Activated CD8-positive, alpha-beta T cell treated with anti-CD3 and anti-CD28 coated beads, Interleukin-2, amount 10 ng/mL, durations not matched to agents 7 days and 5 days (primary cell): Measurements from ENCODE around the gene LGMN. TPM values are rescaled to one million over a fixed set of nuclear protein-coding genes. Genes with fewer than 3 reads are reported as not detected.
"Not testable (repeated sequence)": the region's sequence is repeated elsewhere in the genome, so short reads cannot be mapped to it uniquely, and the experiment has no call there.

ENCODE experiments used
- ATAC-seq: fragments of 150-1000 bp; cut with Tn5 transposase; one replicate; pipeline ENCODE4 v1.10.0; 2021; ENCODE audit warnings: moderate library complexity
- CTCF ChIA-PET: fragments of 350-600 bp; sonication (Branson Sonifier 250); formaldehyde crosslinking; loops from one replicate; lab custom pipeline; 2021; ENCODE audit warnings: antibody characterized with exemption; lab: Charles Lee
- POLR2A ChIA-PET: fragments of 350-600 bp; sonication (Branson Sonifier 250); formaldehyde crosslinking; loops from one replicate; lab custom pipeline; 2021; ENCODE audit warnings: antibody characterized with exemption; lab: Charles Lee
- DNase-seq: peaks from one replicate; pipeline ENCODE4 v3.0.0-alpha.2; 2020
- H3K27ac Mint-ChIP-seq: one replicate; pipeline ENCODE4 v1.8.0; 2021; ENCODE audit warnings: mild to moderate bottlenecking, mixed read lengths
- H3K27me3 Mint-ChIP-seq: one replicate; pipeline ENCODE4 v1.8.0; 2021; ENCODE audit warnings: low read depth, mixed read lengths
- H3K36me3 Mint-ChIP-seq: one replicate; pipeline ENCODE4 v1.8.0; 2021; ENCODE audit warnings: low read depth, mixed read lengths
- H3K4me1 Mint-ChIP-seq: one replicate; pipeline ENCODE4 v1.8.0; 2021; ENCODE audit warnings: low read depth, mixed read lengths
- H3K4me3 Mint-ChIP-seq: one replicate; pipeline ENCODE4 v1.8.0; 2021; ENCODE audit warnings: mild to moderate bottlenecking, mixed read lengths
- H3K9me3 Mint-ChIP-seq: one replicate; pipeline ENCODE4 v1.8.0; 2022; ENCODE audit warnings: mixed read lengths; ENCODE audit not compliant: insufficient read depth
- total RNA-seq, 2 experiments: library from RNA; stranded (reverse); gene quantifications; one replicate each; pipeline ENCODE4 v1.2.3, GENCODE V29; 2021

The LGMN gene
- total RNA-seq, 2 experiments from 2014 or later = 0.73 to 0.76 TPM

- CTCF ChIA-PET = interaction anchor here (0.6 to 2.6 kb wide), 21 partner anchors 8 to 548 kb away, joined by 3 to 13 read pairs (median 4); no protein-coding TSS in a partner anchor
- POLR2A ChIA-PET = interaction anchor here (0.6 kb wide), 1 partner anchor 403 kb away, joined by 3 read pairs; no protein-coding TSS in a partner anchor
- no peak overlapping the region for H3K4me3 Mint-ChIP-seq
Observed at GRCh38 chr14:92680781-92681650, 67.4 kb downstream of the LGMN start.

GRCh38 chr14:92680330-92680729, 68.1 kb downstream of the LGMN start:
- Mint-ChIP-seq H3K36me3 (peaks cover 67% of the 10 kb centered on the region), H3K27ac (peak overlapping the region; percentile 34), H3K4me1 (peaks cover 44% of the 10 kb centered on the region)
- H3K27me3 Mint-ChIP-seq, DNase-seq, ATAC-seq, H3K4me3 Mint-ChIP-seq, H3K9me3 Mint-ChIP-seq: not testable (repeated sequence)
- ChIA-PET CTCF (interaction anchor here (0.8 to 2.6 kb wide), 15 partner anchors 10 to 548 kb away, joined by 3 to 13 read pairs (median 4); no protein-coding TSS in a partner anchor), POLR2A (interaction anchor here (0.6 kb wide), 1 partner anchor 402 kb away, joined by 3 read pairs; no protein-coding TSS in a partner anchor)

More at GRCh38 chr14:92680781-92681650, 67.4 kb downstream of the LGMN start:
- no peaks in the 10 kb centered on the region for H3K9me3 Mint-ChIP-seq
- peaks cover 37% of the 10 kb centered on the region for H3K4me1 Mint-ChIP-seq
- peak overlapping the region; percentile 72 for H3K27ac Mint-ChIP-seq
- peak; percentile 77 for DNase-seq
- peak; percentile 69 for ATAC-seq
- no peaks in the 10 kb centered on the region for H3K27me3 Mint-ChIP-seq
- H3K36me3 Mint-ChIP-seq = peaks cover 66% of the 10 kb centered on the region

DNA sequence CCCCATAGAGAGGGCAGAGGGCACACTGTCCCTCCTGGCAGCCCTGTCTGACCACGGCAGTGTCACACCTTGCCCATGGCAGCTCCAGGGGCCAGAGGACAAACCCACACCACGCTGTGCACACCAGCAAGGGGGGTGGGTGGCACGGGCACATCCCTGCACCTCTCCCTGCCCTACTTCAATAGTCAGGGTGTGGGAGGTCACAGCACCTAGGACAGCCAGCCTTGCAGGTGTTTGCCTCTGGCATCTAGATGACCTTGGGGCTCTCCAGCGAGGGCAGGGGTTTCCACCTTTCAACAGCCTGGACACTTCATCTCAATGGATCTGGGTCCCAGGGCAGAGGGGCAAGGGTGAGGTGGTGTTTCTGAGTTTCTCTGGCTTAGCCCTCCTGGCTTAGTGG, 69.2 kb downstream of the LGMN start:
- Mint-ChIP-seq H3K4me1 (peaks cover 52% of the 10 kb centered on the region), H3K27ac (no peak overlapping the region), H3K36me3 (peaks cover 74% of the 10 kb centered on the region), H3K27me3 (no peaks in the 10 kb centered on the region), H3K9me3 (no peaks in the 10 kb centered on the region), H3K4me3 (no peak overlapping the region)
- POLR2A ChIA-PET = no interaction called here
- CTCF ChIA-PET = interaction anchor here (0.6 to 2.3 kb wide), 3 partner anchors 25 to 89 kb away, joined by 3 to 8 read pairs (median 5); no protein-coding TSS in a partner anchor
- DNase-seq (no peak), ATAC-seq (no peak)

DNA sequence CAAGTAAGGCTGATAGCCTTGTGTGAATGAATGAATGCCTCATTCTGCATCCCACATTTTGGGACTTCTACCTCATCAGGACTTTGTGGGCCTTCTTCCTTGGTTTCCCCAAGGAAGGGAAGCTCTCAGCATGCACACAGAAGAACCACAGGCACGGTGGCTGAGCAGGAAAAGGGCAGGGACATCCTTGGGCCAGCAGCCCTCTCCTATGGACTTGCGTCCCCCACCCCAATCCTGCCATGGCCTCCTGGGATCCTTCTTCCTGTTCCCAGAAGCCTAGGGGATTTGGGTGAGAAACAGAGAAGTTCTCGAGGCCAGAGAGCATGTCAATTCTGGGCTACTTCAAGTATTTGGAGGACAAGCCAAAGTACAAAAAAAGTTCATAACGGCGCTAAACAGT, 69.7 kb downstream of the LGMN start:
- DNase-seq (no peak), ATAC-seq (no peak)
- Mint-ChIP-seq H3K27ac (no peak overlapping the region), H3K9me3 (no peaks in the 10 kb centered on the region), H3K27me3 (no peaks in the 10 kb centered on the region), H3K4me1 (peaks cover 57% of the 10 kb centered on the region), H3K4me3 (no peak overlapping the region), H3K36me3 (peaks cover 78% of the 10 kb centered on the region)
- ChIA-PET POLR2A (no interaction called here), CTCF (interaction anchor here (2.3 kb wide), 1 partner anchor 65 kb away, joined by 8 read pairs; no protein-coding TSS in a partner anchor)

- DNase-seq = no peak
- Mint-ChIP-seq H3K4me3 (no peak overlapping the region), H3K36me3 (peaks cover 82% of the 10 kb centered on the region), H3K9me3 (no peaks in the 10 kb centered on the region), H3K27me3 (no peaks in the 10 kb centered on the region), H3K4me1 (peaks cover 59% of the 10 kb centered on the region), H3K27ac (no peak overlapping the region)
- no peak for ATAC-seq
- CTCF ChIA-PET = no interaction called here
- POLR2A ChIA-PET = no interaction called here
Observed at GRCh38 chr14:92677955-92678354, 70.5 kb downstream of the LGMN start.

GRCh38 chr14:92677087-92677668, 71.2 kb downstream of the LGMN start:
- Mint-ChIP-seq H3K27ac (peak overlapping the region; percentile 69), H3K4me1 (peaks cover 64% of the 10 kb centered on the region), H3K9me3 (no peaks in the 10 kb centered on the region), H3K4me3 (no peak overlapping the region), H3K36me3 (peaks cover 83% of the 10 kb centered on the region), H3K27me3 (no peaks in the 10 kb centered on the region)
- DNase-seq = peak; percentile 70
- peak; percentile 72 for ATAC-seq
- ChIA-PET CTCF (interaction anchor here (0.7 to 1.2 kb wide), 4 partner anchors 9 to 109 kb away, joined by 3 to 6 read pairs (median 4); no protein-coding TSS in a partner anchor), POLR2A (interaction anchor here (0.7 to 1.5 kb wide), 2 partner anchors 23 to 91 kb away, joined by 4 to 5 read pairs; no protein-coding TSS in a partner anchor)

DNA sequence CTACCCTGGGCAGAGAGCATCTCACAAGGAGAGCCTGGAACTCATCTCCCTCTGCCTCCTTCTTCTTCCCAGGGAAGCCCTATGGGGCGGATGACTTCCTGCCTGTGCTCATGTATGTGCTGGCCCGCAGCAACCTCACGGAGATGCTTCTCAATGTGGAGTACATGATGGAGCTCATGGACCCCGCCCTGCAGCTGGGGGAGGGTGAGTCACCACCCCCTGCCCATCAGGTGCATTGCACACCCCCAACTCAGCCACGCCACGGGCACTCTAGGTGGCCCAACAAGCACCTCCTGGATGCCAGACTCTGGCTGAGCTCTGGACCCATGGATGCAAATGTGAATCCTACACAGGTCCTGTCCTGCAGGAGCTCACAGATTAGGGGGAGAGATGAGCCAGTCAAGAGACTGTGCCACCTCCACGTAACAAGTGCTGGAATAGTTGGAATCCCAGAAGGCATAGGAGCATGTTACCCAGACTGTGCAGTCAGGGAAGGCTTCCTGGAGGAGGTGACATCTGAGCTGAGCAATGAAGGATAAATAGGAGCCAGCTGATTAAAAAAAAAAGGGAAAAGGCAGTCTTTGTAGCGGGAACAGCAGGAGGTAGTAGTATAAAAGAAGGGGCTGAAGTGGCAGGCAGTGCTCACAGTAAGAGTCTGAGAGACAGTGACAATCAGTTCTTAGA, 71.9 kb downstream of the LGMN start:
- no peak for ATAC-seq
- Mint-ChIP-seq H3K27ac (peak overlapping the region; percentile 69), H3K36me3 (peaks cover 81% of the 10 kb centered on the region), H3K27me3 (no peaks in the 10 kb centered on the region), H3K4me3 (no peak overlapping the region), H3K4me1 (peaks cover 63% of the 10 kb centered on the region), H3K9me3 (no peaks in the 10 kb centered on the region)
- DNase-seq = no peak
- ChIA-PET CTCF (interaction anchor here (0.7 to 1.2 kb wide), 4 partner anchors 10 to 108 kb away, joined by 3 to 6 read pairs (median 4); no protein-coding TSS in a partner anchor), POLR2A (interaction anchor here (0.7 to 1.5 kb wide), 2 partner anchors 23 to 91 kb away, joined by 4 to 5 read pairs; no protein-coding TSS in a partner anchor)

DNA sequence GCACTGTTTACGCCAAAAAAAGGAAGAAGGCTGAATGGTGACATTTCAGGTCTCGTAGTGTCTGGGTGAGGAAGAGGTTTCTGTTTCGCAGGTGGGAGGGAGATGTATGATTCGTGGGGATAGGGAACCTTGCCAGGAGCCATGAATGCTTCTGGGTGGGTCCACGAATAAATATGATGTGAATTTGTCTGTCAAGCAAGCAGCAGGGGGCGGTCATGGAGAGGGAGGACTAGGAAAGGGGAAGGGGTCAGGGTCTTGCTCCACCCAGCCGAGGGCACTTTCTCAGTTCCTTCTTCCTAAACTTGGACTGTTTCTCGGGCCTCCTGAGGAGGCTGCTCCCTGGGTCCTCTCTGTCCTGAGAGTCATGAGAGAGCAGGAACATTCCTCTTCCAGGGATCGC, 72.5 kb downstream of the LGMN start:
- ATAC-seq = no peak
- CTCF ChIA-PET = interaction anchor here (1.2 kb wide), 1 partner anchor 90 kb away, joined by 5 read pairs; no protein-coding TSS in a partner anchor
- peaks cover 79% of the 10 kb centered on the region for H3K36me3 Mint-ChIP-seq

DNA sequence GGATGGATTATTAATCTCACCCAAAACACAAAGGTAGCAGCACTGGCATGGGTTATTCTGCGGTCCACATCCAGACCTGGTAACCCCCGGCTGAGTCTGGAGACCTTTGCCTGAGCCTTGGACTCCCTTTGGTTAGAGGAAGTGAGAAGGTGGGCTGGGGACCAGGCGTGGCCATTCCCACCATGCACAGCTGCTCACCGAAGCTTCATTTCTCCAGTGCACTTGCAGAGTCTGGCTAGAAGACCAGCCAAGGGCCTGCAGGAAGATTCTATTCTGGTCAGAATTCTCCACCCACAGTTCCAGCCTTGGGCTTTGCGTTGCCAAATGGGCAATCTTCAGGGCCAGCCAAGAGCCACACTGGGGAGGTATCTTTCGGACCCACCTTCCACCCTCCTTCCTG, 73.0 kb downstream of the LGMN start:
- H3K4me1 Mint-ChIP-seq = peaks cover 60% of the 10 kb centered on the region
- POLR2A ChIA-PET = interaction anchor here (0.6 to 1.0 kb wide), 3 partner anchors 120 to 453 kb away, joined by 3 to 7 read pairs (median 4); no protein-coding TSS in a partner anchor

More for the DNA sequence above, 72.5 kb downstream of the LGMN start:
- POLR2A ChIA-PET = interaction anchor here (1.5 kb wide), 1 partner anchor 90 kb away, joined by 4 read pairs; no protein-coding TSS in a partner anchor
- Mint-ChIP-seq H3K27ac (peak overlapping the region; percentile 69), H3K4me1 (peaks cover 59% of the 10 kb centered on the region), H3K27me3 (no peaks in the 10 kb centered on the region), H3K4me3 (no peak overlapping the region), H3K9me3 (no peaks in the 10 kb centered on the region)
- no peak for DNase-seq

GRCh38 chr14:92673601-92674150, 74.8 kb downstream of the LGMN start:
- no peak for ATAC-seq
- no peak overlapping the region for H3K4me3 Mint-ChIP-seq
- CTCF ChIA-PET = interaction anchor here (0.9 to 2.3 kb wide), 5 partner anchors 8 to 87 kb away, joined by 3 to 6 read pairs (median 3); no protein-coding TSS in a partner anchor
- POLR2A ChIA-PET = no interaction called here
- DNase-seq = no peak
- no peak overlapping the region for H3K27ac Mint-ChIP-seq
- H3K36me3 Mint-ChIP-seq = peaks cover 80% of the 10 kb centered on the region
- peaks cover 69% of the 10 kb centered on the region for H3K4me1 Mint-ChIP-seq
- no peaks in the 10 kb centered on the region for H3K9me3 Mint-ChIP-seq
- no peaks in the 10 kb centered on the region for H3K27me3 Mint-ChIP-seq

More for the DNA sequence above, 73.0 kb downstream of the LGMN start:
- DNase-seq (no peak), ATAC-seq (no peak)
- no peak overlapping the region for H3K4me3 Mint-ChIP-seq
- no peak overlapping the region for H3K27ac Mint-ChIP-seq
- H3K27me3 Mint-ChIP-seq = no peaks in the 10 kb centered on the region
- H3K36me3 Mint-ChIP-seq = peaks cover 81% of the 10 kb centered on the region
- CTCF ChIA-PET = interaction anchor here (0.9 to 2.3 kb wide), 4 partner anchors 22 to 127 kb away, joined by 3 to 6 read pairs (median 3); no protein-coding TSS in a partner anchor
- H3K9me3 Mint-ChIP-seq = no peaks in the 10 kb centered on the region
